GM23248 (cell line): ENCODE results near the gene PISD.

Source experiments
- EZH2 ChIP-seq: fragments of 200-600 bp; sonication (generic); IDR thresholded peaks from 2 replicates; pipeline ENCODE4 v1.6.1; 2018; ENCODE audit warnings: antibody characterized with exemption, mild to moderate bottlenecking; ENCODE audit not compliant: insufficient read depth, poor library complexity, severe bottlenecking
- EZH2phosphoT487 ChIP-seq: fragments of 200-600 bp; sonication (generic); IDR thresholded peaks from 2 replicates; pipeline ENCODE4 v1.6.1; 2018; ENCODE audit warnings: antibody characterized with exemption, moderate library complexity, mild to moderate bottlenecking, low read depth; ENCODE audit not compliant: insufficient read depth

GRCh38 chr22:31695423-31695822 lies 33.4 kb upstream of the PISD start:
- TF ChIP-seq EZH2, result no peak
- TF ChIP-seq EZH2phosphoT487, result no peak
